Measurements from ENCODE around the gene FZR1.
"Not testable (repeated sequence)": the region's sequence is repeated elsewhere in the genome, so short reads cannot be mapped to it uniquely, and the experiment has no call there.

Gene FZR1

DNA sequence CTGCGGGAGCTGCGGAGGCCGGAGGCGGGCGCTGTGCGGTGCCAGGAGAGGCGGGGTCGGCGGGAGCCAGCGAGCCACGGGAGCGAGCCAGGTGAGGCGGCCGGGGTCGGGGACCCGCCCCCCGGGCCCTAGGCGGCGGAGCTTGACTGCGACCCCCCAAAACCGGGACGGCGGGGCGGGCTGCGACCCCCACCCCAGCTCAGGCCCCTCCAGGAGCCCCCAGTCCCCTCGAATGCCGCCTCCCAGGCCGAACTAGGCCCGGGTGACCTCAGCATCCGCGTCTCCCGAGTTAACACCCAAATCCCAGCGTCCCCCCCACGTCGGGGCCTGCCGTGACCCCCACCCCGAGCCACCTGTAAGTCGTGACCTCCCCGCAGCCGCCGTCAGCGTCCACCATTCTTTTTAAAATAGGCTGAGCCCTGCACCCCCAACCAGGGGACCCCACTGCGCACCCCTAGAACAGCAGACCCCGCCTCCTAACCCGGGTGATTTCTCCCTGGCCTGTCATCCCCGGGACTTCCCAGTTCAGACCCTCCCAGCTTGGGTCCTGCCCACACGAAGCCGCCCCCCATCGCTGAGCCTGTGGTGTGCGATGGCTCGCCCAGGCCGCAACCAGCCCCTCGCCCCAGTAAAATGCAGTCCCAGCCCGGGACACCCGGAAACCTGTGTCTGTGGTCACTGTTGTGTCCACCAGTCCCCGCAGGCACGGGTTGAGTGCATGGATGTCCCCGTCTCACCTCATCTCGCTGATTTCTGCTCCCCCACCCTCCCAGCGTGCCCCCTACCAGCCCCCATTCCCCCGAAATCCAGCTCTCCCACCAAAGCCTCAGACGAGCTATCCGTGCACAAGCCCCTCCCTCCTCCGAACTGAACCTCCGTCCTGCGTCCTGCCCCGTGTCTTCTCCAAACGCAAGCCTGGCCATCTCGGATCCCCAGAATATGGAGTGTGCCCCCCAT is 551 bp downstream of the FZR1 start:
- no peaks in the 10 kb centered on the region for H3K9me2 ChIP-seq (replicated peaks; ENCODE audit: insufficient read depth, low read length)
- TF ChIP-seq, protein P1, sequence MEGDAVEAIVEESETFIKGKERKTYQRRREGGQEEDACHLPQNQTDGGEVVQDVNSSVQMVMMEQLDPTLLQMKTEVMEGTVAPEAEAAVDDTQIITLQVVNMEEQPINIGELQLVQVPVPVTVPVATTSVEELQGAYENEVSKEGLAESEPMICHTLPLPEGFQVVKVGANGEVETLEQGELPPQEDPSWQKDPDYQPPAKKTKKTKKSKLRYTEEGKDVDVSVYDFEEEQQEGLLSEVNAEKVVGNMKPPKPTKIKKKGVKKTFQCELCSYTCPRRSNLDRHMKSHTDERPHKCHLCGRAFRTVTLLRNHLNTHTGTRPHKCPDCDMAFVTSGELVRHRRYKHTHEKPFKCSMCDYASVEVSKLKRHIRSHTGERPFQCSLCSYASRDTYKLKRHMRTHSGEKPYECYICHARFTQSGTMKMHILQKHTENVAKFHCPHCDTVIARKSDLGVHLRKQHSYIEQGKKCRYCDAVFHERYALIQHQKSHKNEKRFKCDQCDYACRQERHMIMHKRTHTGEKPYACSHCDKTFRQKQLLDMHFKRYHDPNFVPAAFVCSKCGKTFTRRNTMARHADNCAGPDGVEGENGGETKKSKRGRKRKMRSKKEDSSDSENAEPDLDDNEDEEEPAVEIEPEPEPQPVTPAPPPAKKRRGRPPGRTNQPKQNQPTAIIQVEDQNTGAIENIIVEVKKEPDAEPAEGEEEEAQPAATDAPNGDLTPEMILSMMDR (IDR thresholded peaks at IDR 0.05; ENCODE audit: insufficient read depth, low read length, poor library complexity, severe bottlenecking): no peak
- TF ChIP-seq EZH2phosphoT487 (conservative IDR thresholded peaks at IDR 0.05; ENCODE audit: low read length): no peak
- H2AFZ ChIP-seq (ENCODE audit: low read depth, low read length, severe bottlenecking): peak overlapping the region; percentile 58

DNA sequence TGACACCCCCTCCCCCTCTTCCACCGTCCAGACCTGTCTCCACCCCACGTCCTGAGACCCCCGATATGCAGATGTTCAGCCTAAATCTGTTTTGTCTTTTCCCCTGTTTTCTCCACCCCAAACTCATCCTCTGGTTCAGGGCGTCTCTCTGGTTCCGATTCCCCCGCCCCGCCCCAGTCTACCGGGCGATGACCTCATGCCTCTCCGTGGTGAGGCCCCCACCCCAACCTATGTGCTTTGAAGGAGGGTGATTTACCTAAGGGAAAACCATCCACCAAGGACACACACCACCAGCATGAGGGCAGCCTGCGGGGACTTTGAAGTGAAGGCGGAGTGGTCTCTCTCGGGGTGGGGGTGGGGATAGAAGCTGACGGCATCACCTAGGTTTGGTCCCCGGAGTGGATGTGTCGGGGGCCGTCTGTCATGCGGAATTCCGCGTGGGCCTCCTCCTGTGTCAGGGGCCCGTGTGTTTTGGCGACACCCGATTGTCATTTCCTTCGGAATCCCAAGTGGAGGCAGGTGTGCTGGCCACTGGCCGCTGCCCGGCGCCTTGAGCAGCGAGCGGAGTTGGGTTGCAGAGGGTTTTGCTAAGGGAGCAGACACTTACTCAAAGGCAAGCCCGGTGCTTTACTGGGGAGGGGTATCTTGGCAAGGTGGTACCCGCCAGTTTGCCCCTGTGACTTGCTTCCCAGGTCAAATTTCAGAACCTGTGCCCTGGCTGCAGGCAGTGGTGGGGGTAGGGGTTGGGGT is 1.4 kb downstream of the FZR1 start:
- Histone ChIP-seq H3K36me3 (ENCODE audit: low read length) (no peaks in the 10 kb centered on the region), H3K79me2 (ENCODE audit: insufficient read depth, low read length) (peaks cover 63% of the 10 kb centered on the region), H3K9ac (ENCODE audit: low read length) (peak overlapping the region; percentile 99), H2AFZ (ENCODE audit: low read depth, low read length, severe bottlenecking) (no peak overlapping the region), H3K27me3 (ENCODE audit: low read length) (no peaks in the 10 kb centered on the region), H4K20me1 (ENCODE audit: low read depth, low read length) (no peaks in the 10 kb centered on the region), H3K9me2 (replicated peaks; ENCODE audit: insufficient read depth, low read length) (no peaks in the 10 kb centered on the region), H3K27ac (ENCODE audit: low read depth, low read length) (no peak overlapping the region), H3K9me3 (ENCODE audit: insufficient read depth, low read length) (no peaks in the 10 kb centered on the region), H3K4me3 (ENCODE audit: insufficient read depth, low read length, poor library complexity, severe bottlenecking) (peak overlapping the region; percentile 99), H3K4me2 (ENCODE audit: low read depth, low read length, poor library complexity, severe bottlenecking) (peak overlapping the region; percentile 61), H3F3A (ENCODE audit: insufficient read depth) (no peaks in the 10 kb centered on the region; the same call in 1 of the 2 replicates)
- no peak for TF ChIP-seq EZH2phosphoT487 (conservative IDR thresholded peaks at IDR 0.05; ENCODE audit: low read length)
- TF ChIP-seq, protein P1 (IDR thresholded peaks at IDR 0.05; ENCODE audit: insufficient read depth, low read length, poor library complexity, severe bottlenecking): no peak

More for the DNA sequence above, 551 bp downstream of the FZR1 start:
- Histone ChIP-seq H3K27me3 (ENCODE audit: low read length) (no peaks in the 10 kb centered on the region), H3K9ac (ENCODE audit: low read length) (peak overlapping the region; percentile 99), H3K27ac (ENCODE audit: low read depth, low read length) (peak overlapping the region; percentile 64), H4K20me1 (ENCODE audit: low read depth, low read length) (no peaks in the 10 kb centered on the region), H3K9me3 (ENCODE audit: insufficient read depth, low read length) (no peaks in the 10 kb centered on the region), H3K4me2 (ENCODE audit: low read depth, low read length, poor library complexity, severe bottlenecking) (peak overlapping the region; percentile 61), H3K4me3 (ENCODE audit: insufficient read depth, low read length, poor library complexity, severe bottlenecking) (peak overlapping the region; percentile 99), H3K79me2 (ENCODE audit: insufficient read depth, low read length) (peaks cover 54% of the 10 kb centered on the region), H3F3A (ENCODE audit: insufficient read depth) (no peaks in the 10 kb centered on the region; the same call in 1 of the 2 replicates), H3K36me3 (ENCODE audit: low read length) (no peaks in the 10 kb centered on the region)

DNA sequence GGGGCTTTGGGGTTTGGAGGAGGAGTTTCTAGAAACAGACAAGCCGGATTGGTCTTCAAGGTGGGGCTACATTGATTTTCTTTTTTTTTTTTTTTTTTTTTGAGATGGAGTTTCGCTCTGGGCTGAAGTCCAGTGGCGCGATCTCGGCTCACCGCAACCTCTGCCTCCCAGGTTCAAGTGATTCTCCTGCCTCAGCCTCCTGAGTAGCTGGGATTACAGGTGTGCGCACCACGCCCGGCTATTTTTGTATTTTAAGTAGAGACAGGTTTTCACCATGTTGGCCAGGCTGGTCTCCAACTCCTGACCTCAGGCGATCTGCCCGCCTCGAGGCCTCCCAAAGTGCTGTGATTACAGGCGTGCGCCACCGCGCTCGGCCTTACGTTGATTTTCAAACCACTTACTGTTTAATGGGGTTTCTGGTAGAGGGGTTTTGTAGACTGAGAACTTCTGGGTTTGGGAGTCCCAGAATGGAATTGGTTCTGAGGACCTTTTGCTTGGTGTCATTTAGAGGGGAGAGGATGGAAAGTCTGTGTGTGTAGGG is 2.1 kb downstream of the FZR1 start:
- H3K9me3 ChIP-seq (ENCODE audit: insufficient read depth, low read length); H3K4me3 ChIP-seq (ENCODE audit: insufficient read depth, low read length, poor library complexity, severe bottlenecking); H4K20me1 ChIP-seq (ENCODE audit: low read depth, low read length); H2AFZ ChIP-seq (ENCODE audit: low read depth, low read length, severe bottlenecking); H3K9me2 ChIP-seq (replicated peaks; ENCODE audit: insufficient read depth, low read length); H3K4me2 ChIP-seq (ENCODE audit: low read depth, low read length, poor library complexity, severe bottlenecking); H3K9ac ChIP-seq (ENCODE audit: low read length); H3K27me3 ChIP-seq (ENCODE audit: low read length); H3K27ac ChIP-seq (ENCODE audit: low read depth, low read length); H3K36me3 ChIP-seq (ENCODE audit: low read length); H3F3A ChIP-seq (ENCODE audit: insufficient read depth): not testable (repeated sequence)
- peaks cover 69% of the 10 kb centered on the region for H3K79me2 ChIP-seq (ENCODE audit: insufficient read depth, low read length)
